HepG2 (cell line): Measurements from ENCODE around the gene THADA. TPM values are rescaled to one million over a fixed set of nuclear protein-coding genes. Genes with fewer than 3 reads are reported as not detected.

ENCODE experiments used
- FOXA3 ChIP-seq: IDR thresholded peaks from 2 replicates; pipeline ENCODE4 v1.6.1; 2016; ENCODE audit warnings: missing genetic modification reagents, missing compliant biosample characterization
- FOXO1 ChIP-seq: sonication (generic); formaldehyde crosslinking; IDR thresholded peaks from 2 replicates; pipeline ENCODE4 v1.4.0; 2020; ENCODE audit warnings: missing genetic modification reagents
- MEIS2 ChIP-seq: sonication (generic); formaldehyde crosslinking; IDR thresholded peaks from 2 replicates; pipeline ENCODE4 v1.9.0; 2021; ENCODE audit warnings: mild to moderate bottlenecking, missing genetic modification reagents
- PRDM10 ChIP-seq: sonication (generic); formaldehyde crosslinking; IDR thresholded peaks from 2 replicates; pipeline ENCODE4 v1.4.0; 2020; ENCODE audit warnings: low read depth, missing genetic modification reagents
- SIX4 ChIP-seq: sonication (generic); formaldehyde crosslinking; IDR thresholded peaks from 2 replicates; pipeline ENCODE4 v1.4.0; 2020; ENCODE audit warnings: missing genetic modification reagents
- SMYD3 ChIP-seq: sonication (generic); formaldehyde crosslinking; IDR thresholded peaks from 2 replicates; pipeline ENCODE4 v1.8.1; 2023; ENCODE audit warnings: mild to moderate bottlenecking, missing genetic modification reagents
- SOX5 ChIP-seq: IDR thresholded peaks from 2 replicates; pipeline ENCODE4 v1.6.1; 2016; ENCODE audit warnings: borderline replicate concordance
- THAP11 ChIP-seq: IDR thresholded peaks from 2 replicates; pipeline ENCODE4 v1.6.1; 2016; ENCODE audit warnings: missing biosample characterization, missing genetic modification reagents
- THYN1 ChIP-seq: sonication (generic); formaldehyde crosslinking; IDR thresholded peaks from 2 replicates; pipeline ENCODE4 v1.8.1; 2023; ENCODE audit warnings: low read depth, mild to moderate bottlenecking, moderate library complexity, missing genetic modification reagents, borderline replicate concordance
- ZNF205 ChIP-seq: IDR thresholded peaks from 2 replicates; pipeline ENCODE4 v1.6.1; 2018; ENCODE audit warnings: missing biosample characterization, missing genetic modification reagents
- ZNF512B ChIP-seq: sonication (generic); formaldehyde crosslinking; IDR thresholded peaks from 2 replicates; pipeline ENCODE4 v1.5.1; 2020; ENCODE audit warnings: missing genetic modification reagents, mild to moderate bottlenecking, borderline replicate concordance
- ZNF549 ChIP-seq: sonication (generic); formaldehyde crosslinking; IDR thresholded peaks from 2 replicates; pipeline ENCODE4 v1.5.0; 2020; ENCODE audit warnings: missing genetic modification reagents
- ZNF614 ChIP-seq: IDR thresholded peaks from 2 replicates; pipeline ENCODE4 v1.6.1; 2018; ENCODE audit warnings: missing biosample characterization, missing genetic modification reagents, inconsistent platforms, borderline replicate concordance
- polyA plus RNA-seq, 8 experiments: library from polyadenylated mRNA; depleted of rRNA in 3 of 8; stranded (reverse) in 7 of 8; unstranded in 1 of 8; fragments of >200 nt; fragmentation: Illumina TruSeq in 4 of 8; extraction: Trizol in 4 of 8; gene quantifications; 2 replicates each; pipeline versions ENCODE4 v1.2.1 to v1.2.3, GENCODE V29; 2011 to 2016; ENCODE audit warnings: low read depth in 4 of 8, missing spikeins in 1 of 8, mixed read lengths in 1 of 8; ENCODE audit not compliant: insufficient read depth in 1 of 8
- total RNA-seq, 5 experiments: library from RNA; depleted of rRNA; stranded (reverse); fragments of >200 nt; fragmentation: Illumina TruSeq; extraction: Trizol; gene quantifications; 2 replicates each; pipeline ENCODE4 v1.2.3, GENCODE V29; 2016; ENCODE audit warnings: low read depth in 1 of 5
- TF ChIP-seq, protein P1 (sequence below): sonication (generic); formaldehyde crosslinking; IDR thresholded peaks from 2 replicates; pipeline ENCODE4 v1.4.0; 2020; ENCODE audit warnings: missing genetic modification reagents
- TF ChIP-seq, protein P2 (sequence below): conservative IDR thresholded peaks from 2 replicates; pipeline ENCODE4 v1.6.1; 2018; ENCODE audit warnings: missing genetic modification reagents

Gene THADA
- total and polyA plus RNA-seq, 2 of the 13 experiments (the other 11 are each of a cell fraction or from before 2014, with no cell fraction given) = 12.7 to 21.7 TPM

- TF ChIP-seq PRDM10 (CRISPR knock-in tag) (peak; percentile 71; the same call in 1 of the 2 replicates), SOX5 (CRISPR knock-in tag) (peak; percentile 86), MEIS2 (CRISPR knock-in tag) (0 out of 2 replicates have a peak, but pooled peaks have one; percentile 24), THAP11 (peak; percentile 64; the same call in 1 of the 2 replicates), SIX4 (CRISPR knock-in tag) (peak; percentile 54; the same call in 1 of the 2 replicates), ZNF614 (CRISPR knock-in tag) (peak; percentile 71), SMYD3 (peak; percentile 81; the same call in 1 of the 2 replicates), ZNF512B (CRISPR knock-in tag) (peak; percentile 82; the same call in 1 of the 2 replicates), ZNF549 (CRISPR knock-in tag) (no peak), THYN1 (CRISPR knock-in tag) (no peak), ZNF205 (CRISPR knock-in tag) (peak; percentile 80), FOXA3 (peak; percentile 98), FOXO1 (CRISPR knock-in tag) (peak; percentile 84; the same call in 1 of the 2 replicates)
- TF ChIP-seq, protein P1, sequence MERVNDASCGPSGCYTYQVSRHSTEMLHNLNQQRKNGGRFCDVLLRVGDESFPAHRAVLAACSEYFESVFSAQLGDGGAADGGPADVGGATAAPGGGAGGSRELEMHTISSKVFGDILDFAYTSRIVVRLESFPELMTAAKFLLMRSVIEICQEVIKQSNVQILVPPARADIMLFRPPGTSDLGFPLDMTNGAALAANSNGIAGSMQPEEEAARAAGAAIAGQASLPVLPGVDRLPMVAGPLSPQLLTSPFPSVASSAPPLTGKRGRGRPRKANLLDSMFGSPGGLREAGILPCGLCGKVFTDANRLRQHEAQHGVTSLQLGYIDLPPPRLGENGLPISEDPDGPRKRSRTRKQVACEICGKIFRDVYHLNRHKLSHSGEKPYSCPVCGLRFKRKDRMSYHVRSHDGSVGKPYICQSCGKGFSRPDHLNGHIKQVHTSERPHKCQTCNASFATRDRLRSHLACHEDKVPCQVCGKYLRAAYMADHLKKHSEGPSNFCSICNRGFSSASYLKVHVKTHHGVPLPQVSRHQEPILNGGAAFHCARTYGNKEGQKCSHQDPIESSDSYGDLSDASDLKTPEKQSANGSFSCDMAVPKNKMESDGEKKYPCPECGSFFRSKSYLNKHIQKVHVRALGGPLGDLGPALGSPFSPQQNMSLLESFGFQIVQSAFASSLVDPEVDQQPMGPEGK (CRISPR knock-in tag) = 0 out of 2 replicates have a peak, but pooled peaks have one; percentile 30
- TF ChIP-seq, protein P2, sequence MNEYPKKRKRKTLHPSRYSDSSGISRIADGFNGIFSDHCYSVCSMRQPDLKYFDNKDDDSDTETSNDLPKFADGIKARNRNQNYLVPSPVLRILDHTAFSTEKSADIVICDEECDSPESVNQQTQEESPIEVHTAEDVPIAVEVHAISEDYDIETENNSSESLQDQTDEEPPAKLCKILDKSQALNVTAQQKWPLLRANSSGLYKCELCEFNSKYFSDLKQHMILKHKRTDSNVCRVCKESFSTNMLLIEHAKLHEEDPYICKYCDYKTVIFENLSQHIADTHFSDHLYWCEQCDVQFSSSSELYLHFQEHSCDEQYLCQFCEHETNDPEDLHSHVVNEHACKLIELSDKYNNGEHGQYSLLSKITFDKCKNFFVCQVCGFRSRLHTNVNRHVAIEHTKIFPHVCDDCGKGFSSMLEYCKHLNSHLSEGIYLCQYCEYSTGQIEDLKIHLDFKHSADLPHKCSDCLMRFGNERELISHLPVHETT = 0 out of 2 replicates have a peak, but pooled peaks have one; percentile 40
Measured at GRCh38 chr2:43389581-43390466, 206.0 kb downstream of the THADA start (continued).
